Thoracic aorta (tissue), 2 donors: Measurements from ENCODE around the gene DAW1. TPM values are rescaled to one million over a fixed set of nuclear protein-coding genes. Genes with fewer than 3 reads are reported as not detected.

Experiments
- ATAC-seq: fragments of 150-250 bp; one replicate; pipeline ENCODE4 v1.8.0; 2017; ENCODE audit warnings: low read depth; ENCODE audit not compliant: insufficient number of reproducible peaks, low FRiP score
- DNase-seq: peaks from one replicate; pipeline ENCODE4 v3.0.0-alpha.2; 2020; ENCODE audit warnings: low spot score
- H3K27ac ChIP-seq, 2 donors: fragments of 200-600 bp; sonication (generic); 1 replicate in 1 of 2; 2 replicates in 1 of 2; pipeline ENCODE4 v1.5.1; 2016; ENCODE audit warnings: mild to moderate bottlenecking in 2 of 2, moderate library complexity in 2 of 2
- H3K27me3 ChIP-seq: fragments of 200-600 bp; sonication (generic); replicated peaks from 2 replicates; pipeline ENCODE4 v1.6.0; 2016; ENCODE audit warnings: mild to moderate bottlenecking; ENCODE audit not compliant: insufficient read depth
- H3K36me3 ChIP-seq: fragments of 200-600 bp; sonication (generic); one replicate; pipeline ENCODE4 v1.5.1; 2016
- H3K4me1 ChIP-seq, 2 donors: fragments of 200-600 bp; sonication (generic); 1 replicate in 1 of 2; 2 replicates in 1 of 2; pipeline versions ENCODE4 v1.5.1 to v1.6.0; 2016; ENCODE audit warnings: low read depth in 2 of 2, mild to moderate bottlenecking in 1 of 2; ENCODE audit not compliant: control insufficient read depth in 1 of 2
- H3K4me3 ChIP-seq: fragments of 200-600 bp; sonication (generic); 2 replicates; pipeline ENCODE4 v1.5.1; 2016; ENCODE audit warnings: mild to moderate bottlenecking
- H3K9me3 ChIP-seq: fragments of 200-600 bp; sonication (generic); 2 replicates; pipeline ENCODE4 v1.5.1; 2016
- CTCF ChIP-seq: fragments of 200-600 bp; sonication (generic); IDR thresholded peaks from one replicate; pipeline ENCODE4 v1.5.1; 2019; ENCODE audit warnings: antibody characterized with exemption
- total RNA-seq, 2 donors: library from RNA; depleted of rRNA; stranded (reverse); fragments of >200 nt; gene quantifications; one replicate each; pipeline versions ENCODE4 v1.1.0 to v1.2.3, GENCODE V29; 2016

DAW1 gene
- 1 to 10 TPM; 1.1 to 1.2 TPM for total RNA-seq

- peak within 1 kb of the TSS; percentile 73 for H3K4me3 ChIP-seq
- DNase-seq = no peak
- no peaks in the 10 kb centered on the region for H3K9me3 ChIP-seq
- peak within 1 kb of the TSS; percentile 42 to 76 for H3K27ac ChIP-seq
- H3K27me3 ChIP-seq = no peaks in the 10 kb centered on the region
- TF ChIP-seq CTCF = no peak
- no peak for ATAC-seq
- H3K4me1 ChIP-seq = peaks cover 21 to 25% of the 10 kb centered on the region in 2 donors
- H3K36me3 ChIP-seq = no peaks in the 10 kb centered on the region
Measured at GRCh38 chr2:227871375-227871791, at the start of gene DAW1. Gene DAW1 (plus strand): TSS chr2:227871631. CDS start chr2:227871690, 59 bp downstream.

GRCh38 chr2:227822416-227823003 is 48.9 kb upstream of the DAW1 start:
- no peak overlapping the region for H3K4me3 ChIP-seq
- H3K9me3 ChIP-seq = no peaks in the 10 kb centered on the region
- H3K27ac ChIP-seq = no peak overlapping the region
- no peak for ATAC-seq
- no peak for DNase-seq
- H3K27me3 ChIP-seq = no peaks in the 10 kb centered on the region
- H3K4me1 ChIP-seq = peaks cover 12 to 16% of the 10 kb centered on the region in 2 donors
- H3K36me3 ChIP-seq = no peaks in the 10 kb centered on the region
- TF ChIP-seq CTCF = no peak

GRCh38 chr2:227823922-227824321 is 47.5 kb upstream of the DAW1 start:
- H3K36me3 ChIP-seq = no peaks in the 10 kb centered on the region
- TF ChIP-seq CTCF = no peak
- no peak overlapping the region for H3K4me3 ChIP-seq
- no peaks in the 10 kb centered on the region for H3K9me3 ChIP-seq
- ATAC-seq = no peak
- no peak for DNase-seq
- H3K27ac ChIP-seq = no peak overlapping the region
- H3K27me3 ChIP-seq = no peaks in the 10 kb centered on the region
- H3K4me1 ChIP-seq = peaks cover 5 to 6% of the 10 kb centered on the region in 2 donors

GRCh38 chr2:227824711-227825110 is 46.7 kb upstream of the DAW1 start:
- H3K4me3 ChIP-seq = no peak overlapping the region
- no peak overlapping the region for H3K27ac ChIP-seq
- no peaks in the 10 kb centered on the region for H3K36me3 ChIP-seq
- ATAC-seq = no peak
- H3K27me3 ChIP-seq = no peaks in the 10 kb centered on the region
- no peaks in the 10 kb centered on the region for H3K9me3 ChIP-seq
- H3K4me1 ChIP-seq = no peaks in the 10 kb centered on the region
- no peak for TF ChIP-seq CTCF
- DNase-seq = no peak

- TF ChIP-seq CTCF = no peak
- peak; percentile 12 for ATAC-seq
Measured at GRCh38 chr2:227826019-227826521, 45.4 kb upstream of the DAW1 start.

More at GRCh38 chr2:227826019-227826521, 45.4 kb upstream of the DAW1 start:
- Histone ChIP-seq H3K4me1 (no peaks in the 10 kb centered on the region), H3K27ac (no peak overlapping the region), H3K9me3 (no peaks in the 10 kb centered on the region), H3K27me3 (no peaks in the 10 kb centered on the region), H3K36me3 (no peaks in the 10 kb centered on the region), H3K4me3 (no peak overlapping the region)
- no peak for DNase-seq
